CD4-positive, alpha-beta memory T cell (primary cell): Measurements from ENCODE around the gene EZH1. TPM values are rescaled to one million over a fixed set of nuclear protein-coding genes. Genes with fewer than 3 reads are reported as not detected.

Experiments
- CTCF ChIA-PET: fragments of 350-600 bp; sonication (Branson Sonifier 250); formaldehyde crosslinking; loops from one replicate; lab custom pipeline; 2021; ENCODE audit warnings: inconsistent platforms; ENCODE audit not compliant: partially characterized antibody; lab: Charles Lee
- POLR2A ChIA-PET: fragments of 350-600 bp; sonication (Branson Sonifier 250); formaldehyde crosslinking; loops from one replicate; lab custom pipeline; 2021; ENCODE audit not compliant: partially characterized antibody; lab: Charles Lee
- DNase-seq, 5 donors: peaks; one replicate each; pipeline versions ENCODE4 v3.0.0 to v3.0.0-alpha.2; 2020 to 2022; ENCODE audit warnings: mixed read lengths in 1 of 5
- H3K27ac ChIP-seq: one replicate; pipeline ENCODE4 v1.7.0; 2013; ENCODE audit warnings: low read depth, low read length
- H3K27me3 ChIP-seq: 2 replicates; pipeline ENCODE4 v1.7.0; 2013; ENCODE audit warnings: mild to moderate bottlenecking, low read length, moderate library complexity; ENCODE audit not compliant: insufficient read depth
- H3K36me3 ChIP-seq: 2 replicates; pipeline ENCODE4 v1.7.0; 2013; ENCODE audit warnings: mild to moderate bottlenecking, low read length, moderate library complexity; ENCODE audit not compliant: insufficient read depth
- H3K4me1 ChIP-seq: 2 replicates; pipeline ENCODE4 v1.7.0; 2013; ENCODE audit warnings: mild to moderate bottlenecking, low read length, moderate library complexity; ENCODE audit not compliant: insufficient read depth
- H3K4me3 ChIP-seq, 2 donors: one replicate each; pipeline ENCODE4 v1.7.0; 2013; ENCODE audit warnings: low read length in 2 of 2, mild to moderate bottlenecking in 1 of 2
- H3K9me3 ChIP-seq, 2 donors: one replicate each; pipeline ENCODE4 v1.7.0; 2013; ENCODE audit warnings: low read length in 2 of 2, control low read depth in 1 of 2; ENCODE audit not compliant: control insufficient read depth in 1 of 2
- H3K27ac Mint-ChIP-seq, 7 donors: one replicate each; pipeline ENCODE4 v1.8.0; 2020 to 2021; ENCODE audit warnings: mixed read lengths in 7 of 7, mild to moderate bottlenecking in 6 of 7, inconsistent platforms in 3 of 7, moderate library complexity in 3 of 7
- H3K27me3 Mint-ChIP-seq, 2 donors: one replicate each; pipeline ENCODE4 v1.8.0; 2020 to 2021; ENCODE audit warnings: mixed read lengths in 2 of 2
- H3K36me3 Mint-ChIP-seq, 2 donors: one replicate each; pipeline ENCODE4 v1.8.0; 2020 to 2021; ENCODE audit warnings: mixed read lengths in 2 of 2, inconsistent platforms in 1 of 2, mild to moderate bottlenecking in 1 of 2
- H3K4me1 Mint-ChIP-seq, 4 donors: one replicate each; pipeline ENCODE4 v1.8.0; 2020 to 2021; ENCODE audit warnings: mixed read lengths in 4 of 4, mild to moderate bottlenecking in 1 of 4
- H3K4me3 Mint-ChIP-seq, 8 donors: one replicate each; pipeline ENCODE4 v1.8.0; 2020 to 2021; ENCODE audit warnings: mixed read lengths in 8 of 8, mild to moderate bottlenecking in 7 of 8, moderate library complexity in 6 of 8, inconsistent platforms in 3 of 8
- H3K9me3 Mint-ChIP-seq, 8 donors: one replicate each; pipeline ENCODE4 v1.8.0; 2020 to 2021; ENCODE audit warnings: mixed read lengths in 8 of 8, mild to moderate bottlenecking in 5 of 8, inconsistent platforms in 3 of 8, moderate library complexity in 1 of 8
- intact Hi-C: fragments of 100-400 bp; cut with micrococcal nuclease; formaldehyde crosslinking; loops from one replicate; pipeline ENCODE4 v1.15.1; 2023
- polyA plus RNA-seq, 2 donors: library from polyadenylated mRNA; unstranded; fragments of 300-500 nt; fragmentation: Illumina TruSeq; gene quantifications; one replicate each; pipeline ENCODE4 v1.2.3, GENCODE V29; 2021
- total RNA-seq, 2 experiments: library from RNA; stranded (reverse); gene quantifications; one replicate each; pipeline ENCODE4 v1.2.3, GENCODE V29; 2021

The EZH1 gene
- total and polyA plus RNA-seq, 4 experiments from 2014 or later = 20.1 to 192 (median 111) TPM

- peaks cover 0 to 2% of the 10 kb centered on the region in 2 donors for H3K36me3 Mint-ChIP-seq
- Histone ChIP-seq H3K4me1 (peaks cover 48% of the 10 kb centered on the region), H3K27me3 (peaks cover 12% of the 10 kb centered on the region), H3K4me3 (no peak overlapping the region), H3K27ac (no peak overlapping the region), H3K36me3 (no peaks in the 10 kb centered on the region), H3K9me3 (no peaks in the 10 kb centered on the region)
- H3K27me3 Mint-ChIP-seq = peaks cover 15 to 25% of the 10 kb centered on the region in 2 donors
- intact Hi-C loops = no loop called here
- POLR2A ChIA-PET = interaction anchor here (0.9 to 1.6 kb wide), 6 partner anchors 23 to 141 kb away, joined by 3 to 6 read pairs (median 4); partner anchors contain the start of genes BECN1, PSMC3IP, RETREG3 and TUBG1
- peak overlapping the region; percentile 75 to 89 (median 82) for H3K4me3 Mint-ChIP-seq
- H3K27ac Mint-ChIP-seq = peak overlapping the region in 5 of 7 donors; percentile 8 to 86 (median 48)
- CTCF ChIA-PET = interaction anchor here (0.7 to 3.2 kb wide), 4 partner anchors 27 to 105 kb away, joined by 3 to 12 read pairs (median 4); partner anchors contain the start of gene PSMC3IP
- H3K4me1 Mint-ChIP-seq = peaks cover 27 to 54% (median 41%) of the 10 kb centered on the region in 4 donors
- no peaks in the 10 kb centered on the region for H3K9me3 Mint-ChIP-seq
- no peak for DNase-seq
Observed at GRCh38 chr17:42683407-42684034, 61.3 kb downstream of the EZH1 start.

DNA sequence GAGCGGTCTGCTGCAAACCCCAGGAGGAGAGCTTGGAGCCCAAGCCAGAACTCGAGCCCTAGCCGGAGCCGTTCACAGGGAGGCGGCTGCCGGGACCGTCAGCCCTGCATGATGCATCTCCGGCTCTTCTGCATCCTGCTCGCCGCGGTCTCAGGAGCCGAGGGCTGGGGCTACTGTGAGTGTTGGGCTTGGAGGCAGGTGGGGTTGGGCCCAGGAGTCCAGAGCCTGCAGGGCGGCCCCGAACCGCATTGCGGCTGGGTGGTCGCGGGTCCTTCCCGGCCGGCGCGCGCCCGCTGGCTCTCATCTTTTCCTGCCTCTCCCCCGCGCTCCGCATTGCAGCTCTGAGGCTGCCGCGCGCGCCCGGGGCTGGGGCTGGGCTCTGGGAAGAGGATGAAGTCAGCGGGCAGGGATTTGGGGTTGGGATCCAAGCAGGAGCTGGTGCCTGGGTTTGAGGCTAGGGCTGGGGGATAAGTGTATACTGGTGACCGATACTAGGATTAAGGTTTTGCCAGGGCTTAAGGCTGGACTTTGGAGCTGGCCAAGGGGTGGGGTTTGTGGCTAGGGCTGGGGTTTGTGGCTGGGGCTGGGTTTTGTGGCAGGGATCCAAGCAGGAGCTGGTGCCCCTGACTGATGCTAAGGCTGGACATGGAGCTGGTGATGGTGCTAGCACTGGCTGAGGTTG lies 62.0 kb downstream of the EZH1 start:
- intact Hi-C loops = no loop called here
- no peaks in the 10 kb centered on the region for H3K36me3 ChIP-seq
- Mint-ChIP-seq H3K27ac (peak overlapping the region in 6 of 7 donors; percentile 8 to 88 (median 56)), H3K36me3 (peaks cover 0 to 5% of the 10 kb centered on the region in 2 donors), H3K4me1 (peaks cover 30 to 60% (median 44%) of the 10 kb centered on the region in 4 donors), H3K9me3 (peaks cover 0 to 2% (median 0%) of the 10 kb centered on the region in 8 donors), H3K27me3 (peaks cover 15 to 25% of the 10 kb centered on the region in 2 donors), H3K4me3 (peak overlapping the region; percentile 78 to 89 (median 82))
- peaks cover 12% of the 10 kb centered on the region for H3K27me3 ChIP-seq
- no peak overlapping the region for H3K27ac ChIP-seq
- CTCF ChIA-PET = interaction anchor here (0.7 to 3.2 kb wide), 4 partner anchors 27 to 104 kb away, joined by 3 to 12 read pairs (median 4); partner anchors contain the start of gene PSMC3IP
- no peak for DNase-seq
- peaks cover 52% of the 10 kb centered on the region for H3K4me1 ChIP-seq
- no peaks in the 10 kb centered on the region for H3K9me3 ChIP-seq
- peak overlapping the region in 1 of 2 donors; percentile 62 for H3K4me3 ChIP-seq
- POLR2A ChIA-PET = interaction anchor here (0.9 to 1.6 kb wide), 7 partner anchors 11 to 141 kb away, joined by 3 to 6 read pairs (median 4); partner anchors contain the start of genes BECN1, PSMC3IP, RETREG3 and TUBG1

DNA sequence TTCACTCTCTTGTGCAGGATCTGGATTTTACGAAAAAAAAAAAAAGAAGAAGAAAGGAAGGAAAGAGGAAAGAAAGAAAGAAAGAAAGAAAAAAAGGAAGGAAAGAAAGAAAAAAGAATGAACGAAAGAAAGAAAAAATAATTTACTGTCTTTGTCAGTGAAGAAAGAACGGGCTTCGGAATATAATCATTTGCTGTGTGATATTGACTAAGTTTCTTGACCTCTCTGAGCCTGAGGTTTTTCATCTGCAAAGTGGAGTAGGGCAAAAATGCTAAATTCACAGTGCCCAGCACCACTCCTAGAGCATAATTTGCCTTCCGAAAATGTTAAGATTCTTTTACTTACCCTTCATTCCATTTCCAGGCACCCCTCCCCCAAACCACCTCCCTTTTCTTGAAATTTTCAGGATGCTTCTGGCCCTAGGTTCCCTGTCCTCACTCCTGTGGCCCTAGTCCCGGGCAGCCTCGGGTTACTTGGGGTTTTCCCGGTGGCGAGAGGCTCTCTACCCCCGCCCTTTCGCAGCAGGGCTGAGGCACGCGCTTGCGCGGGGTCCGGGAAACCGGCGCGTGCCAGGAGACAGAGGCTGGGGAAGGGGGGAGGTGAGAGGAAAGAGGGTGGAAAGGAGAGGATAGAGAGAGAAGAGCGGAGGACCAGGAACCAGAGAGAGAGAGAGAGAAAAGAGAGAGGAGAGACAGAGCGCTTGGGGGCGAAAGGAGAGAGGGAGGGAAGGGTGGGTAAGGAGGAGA lies 62.7 kb downstream of the EZH1 start, which contains the start of gene CNTNAP1:
Gene CNTNAP1 (plus strand): TSS at position 556 of the 746 bp plus-strand sequence. CDS start 299 bp downstream, outside the sequence.
- Histone ChIP-seq H3K36me3 (no peaks in the 10 kb centered on the region), H3K4me3 (peak within 1 kb of the TSS; percentile 29 to 62), H3K27ac (peak within 1 kb of the TSS; percentile 31), H3K9me3 (no peaks in the 10 kb centered on the region), H3K4me1 (peaks cover 59% of the 10 kb centered on the region), H3K27me3 (peaks cover 12% of the 10 kb centered on the region)
- Mint-ChIP-seq H3K4me1 (peaks cover 33 to 67% (median 49%) of the 10 kb centered on the region in 4 donors), H3K27me3 (peaks cover 15 to 25% of the 10 kb centered on the region in 2 donors), H3K27ac (peak within 1 kb of the TSS; percentile 8 to 88 (median 81)), H3K9me3 (peaks cover 0 to 2% (median 0%) of the 10 kb centered on the region in 8 donors), H3K36me3 (peaks cover 0 to 6% of the 10 kb centered on the region in 2 donors), H3K4me3 (peak within 1 kb of the TSS; percentile 82 to 89 (median 82))
- intact Hi-C loops = no loop called here
- CTCF ChIA-PET = interaction anchor here (0.8 to 3.2 kb wide), 2 partner anchors 40 to 104 kb away, joined by 3 to 12 read pairs; partner anchors contain the start of gene PSMC3IP
- POLR2A ChIA-PET = interaction anchor here (1.0 kb wide), 1 partner anchor 10 kb away, joined by 4 read pairs; no protein-coding TSS in a partner anchor
- no peak for DNase-seq

DNA sequence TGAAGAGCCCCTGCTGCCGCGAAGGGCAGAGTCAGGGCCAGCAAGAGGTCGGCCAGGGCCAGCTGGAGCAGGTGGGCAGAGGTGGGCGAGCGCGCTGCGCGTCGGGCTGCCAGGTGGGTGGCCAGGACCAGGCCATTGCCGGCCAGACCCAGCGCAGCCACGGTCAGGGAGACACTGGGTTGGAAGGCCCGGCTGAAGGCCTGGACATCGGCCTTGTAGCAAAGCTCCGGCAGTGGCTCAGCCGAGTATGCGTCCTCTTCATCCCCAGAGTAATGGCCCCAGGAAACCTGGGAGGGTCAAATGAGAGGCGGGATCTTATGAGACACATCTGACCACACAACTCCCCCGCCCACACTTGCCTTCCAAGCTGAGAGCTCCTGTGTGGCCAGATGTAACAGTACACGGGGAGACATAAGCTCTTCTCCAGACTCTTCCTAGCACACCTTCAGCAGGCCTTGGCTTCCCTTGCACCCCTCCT lies 64.5 kb downstream of the EZH1 start:
- Mint-ChIP-seq H3K27ac (peak overlapping the region in 6 of 7 donors; percentile 10 to 88 (median 50)), H3K4me3 (peak overlapping the region in 7 of 8 donors; percentile 48 to 84 (median 76)), H3K27me3 (peaks cover 16 to 28% of the 10 kb centered on the region in 2 donors), H3K9me3 (peaks cover 0 to 2% (median 0%) of the 10 kb centered on the region in 8 donors), H3K4me1 (peaks cover 36 to 77% (median 51%) of the 10 kb centered on the region in 4 donors), H3K36me3 (peaks cover 0 to 9% of the 10 kb centered on the region in 2 donors)
- H3K4me3 ChIP-seq = peak overlapping the region in 1 of 2 donors; percentile 34
- H3K4me1 ChIP-seq = peaks cover 74% of the 10 kb centered on the region
- no peaks in the 10 kb centered on the region for H3K9me3 ChIP-seq
- peak overlapping the region; percentile 58 for H3K27ac ChIP-seq
- no peak for DNase-seq
- ChIA-PET CTCF (interaction anchor here (0.9 to 3.6 kb wide), 12 partner anchors 9 to 148 kb away, joined by 3 to 38 read pairs (median 3); partner anchors contain the start of genes PSMC3IP, RETREG3, TUBG1 and TUBG2), POLR2A (interaction anchor here (0.5 to 6.3 kb wide), 6 partner anchors 11 to 419 kb away, joined by 3 to 55 read pairs (median 4); partner anchors contain the start of genes PSMC3IP, RETREG3 and TUBG1)
- H3K27me3 ChIP-seq = peaks cover 19% of the 10 kb centered on the region
- H3K36me3 ChIP-seq = no peaks in the 10 kb centered on the region
- intact Hi-C loops = no loop called here

GRCh38 chr17:42679492-42680330 lies 65.1 kb downstream of the EZH1 start:
- peak overlapping the region; percentile 58 for H3K27ac ChIP-seq
- POLR2A ChIA-PET = interaction anchor here (1.0 to 6.3 kb wide), 8 partner anchors 11 to 112 kb away, joined by 3 to 55 read pairs (median 6); partner anchors contain the start of genes MLX, PSMC3IP, RETREG3 and TUBG1
- no peaks in the 10 kb centered on the region for H3K36me3 ChIP-seq
- DNase-seq = peak; percentile 67 to 80 (median 75)
- peak overlapping the region; percentile 77 to 90 (median 80) for H3K4me3 Mint-ChIP-seq
- intact Hi-C loops = loop anchor here (1.0 to 5.0 kb wide), 6 partner anchors 9 to 147 kb away; partner anchors contain the start of genes EZH1, RETREG3 and TUBG1
- H3K27ac Mint-ChIP-seq = peak overlapping the region; percentile 78 to 94 (median 90)
- CTCF ChIA-PET = interaction anchor here (0.5 to 3.6 kb wide), 19 partner anchors 8 to 251 kb away, joined by 3 to 38 read pairs (median 4); partner anchors contain the start of genes PSMC3IP, RETREG3, TUBG1 and TUBG2
- peaks cover 0 to 2% (median 0%) of the 10 kb centered on the region in 8 donors for H3K9me3 Mint-ChIP-seq
- no peaks in the 10 kb centered on the region for H3K9me3 ChIP-seq
- H3K4me3 ChIP-seq = peak overlapping the region in 1 of 2 donors; percentile 34
- H3K36me3 Mint-ChIP-seq = peaks cover 0 to 9% of the 10 kb centered on the region in 2 donors
- peaks cover 79% of the 10 kb centered on the region for H3K4me1 ChIP-seq
- peaks cover 25% of the 10 kb centered on the region for H3K27me3 ChIP-seq
- peaks cover 20 to 31% of the 10 kb centered on the region in 2 donors for H3K27me3 Mint-ChIP-seq
- peaks cover 36 to 82% (median 54%) of the 10 kb centered on the region in 4 donors for H3K4me1 Mint-ChIP-seq
